Erythroblast (primary cell): ENCODE data around the gene ZC3H7A.

Experiments used
- GATA1 ChIP-seq: IDR thresholded peaks from 2 replicates; pipeline ENCODE4 v1.6.1; 2011; ENCODE audit warnings: low read depth, mild to moderate bottlenecking, control low read depth, low read length, moderate library complexity
- POLR2A ChIP-seq: IDR thresholded peaks from 2 replicates; pipeline ENCODE4 v1.6.1; 2011; ENCODE audit warnings: mild to moderate bottlenecking, low read length

DNA sequence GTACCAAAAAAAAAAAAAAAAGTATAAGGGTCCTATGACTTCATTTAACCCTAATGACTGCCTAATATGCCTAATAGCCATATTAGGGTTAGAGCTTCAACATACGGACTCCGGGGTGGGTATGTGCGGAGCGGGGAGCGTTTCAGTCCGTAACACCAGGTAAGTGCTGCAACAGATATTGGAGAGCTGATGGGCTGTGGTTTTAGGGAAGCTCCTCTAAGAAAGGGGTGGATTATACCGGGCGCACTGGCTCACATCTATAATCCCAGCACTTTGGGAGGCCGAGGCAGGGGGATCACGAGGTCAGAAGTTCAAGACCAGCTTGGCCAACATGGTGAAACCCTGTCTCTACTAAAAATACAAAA, 1.9 kb upstream of the ZC3H7A start:
- TF ChIP-seq POLR2A (no peak), GATA1 (no peak)
